Measurements from ENCODE around the gene LRRC52.

- TF ChIP-seq CTCF (IDR thresholded peaks at IDR 0.05) (no peak), EP300 (IDR thresholded peaks at IDR 0.05) (no peak), POLR2A (IDR thresholded peaks at IDR 0.05) (no peak), POLR2AphosphoS5 (IDR thresholded peaks at IDR 0.05) (no peak)
Observed at GRCh38 chr1:165539908-165540307, 3.9 kb upstream of the LRRC52 start.

Measured in suprapubic skin (tissue), 4 donors.